Choroid plexus epithelial cell (primary cell): Measurements from ENCODE around the gene PDE8B.
A peak's percentile ranks its signal among the peaks of the same experiment; 100 is the strongest.

Source experiments
- DNase-seq: peaks from one replicate; pipeline ENCODE4 v3.0.0-alpha.2; 2010; ENCODE audit warnings: low read depth
- H3K4me3 ChIP-seq: 2 replicates; pipeline ENCODE4 v1.5.1; 2011; ENCODE audit warnings: low read depth, mild to moderate bottlenecking, control low read depth, low read length, moderate library complexity
- CTCF ChIP-seq: conservative IDR thresholded peaks from 2 replicates; pipeline ENCODE4 v1.5.1; 2011; ENCODE audit warnings: low read depth, mild to moderate bottlenecking, control low read depth, inconsistent platforms, low read length, moderate library complexity

The PDE8B gene

GRCh38 chr5:77230727-77231470 is 20.4 kb downstream of the PDE8B start:
- peak; percentile 54 for TF ChIP-seq CTCF
- no peak overlapping the region for H3K4me3 ChIP-seq
- DNase-seq, result peak; percentile 59

- TF ChIP-seq CTCF, result no peak
- no peak for DNase-seq
- H3K4me3 ChIP-seq, result no peak overlapping the region
These were observed 21.1 kb downstream of the PDE8B start for GRCh38 chr5:77231471-77232138.

- DNase-seq, result peak; percentile 47
- no peak for TF ChIP-seq CTCF
- no peak overlapping the region for H3K4me3 ChIP-seq
These were observed 22.3 kb downstream of the PDE8B start for GRCh38 chr5:77232574-77233358.

GRCh38 chr5:77235846-77236721 is 25.6 kb downstream of the PDE8B start:
- H3K4me3 ChIP-seq, result no peak overlapping the region
- no peak for DNase-seq
- no peak for TF ChIP-seq CTCF

- DNase-seq, result peak; percentile 55
- peak; percentile 61 for TF ChIP-seq CTCF
These were observed 28.8 kb downstream of the PDE8B start for GRCh38 chr5:77239126-77239741.

GRCh38 chr5:77241444-77241843 is 31.0 kb downstream of the PDE8B start:
- no peak overlapping the region for H3K4me3 ChIP-seq
- no peak for TF ChIP-seq CTCF

More at GRCh38 chr5:77239126-77239741, 28.8 kb downstream of the PDE8B start:
- H3K4me3 ChIP-seq, result no peak overlapping the region

More at GRCh38 chr5:77241444-77241843, 31.0 kb downstream of the PDE8B start:
- DNase-seq, result no peak
